Tibial nerve (tissue), 4 donors: Measurements from ENCODE around the gene RAB26.

Source experiments
- CTCF ChIP-seq, 5 experiments: fragments of 200-600 bp in 3 of 5; fragments of 450-650 bp in 2 of 5; sonication (generic) in 3 of 5; IDR thresholded peaks; one replicate each; pipeline ENCODE4 v1.5.1; 2016 to 2019; ENCODE audit warnings: antibody characterized with exemption in 5 of 5, mild to moderate bottlenecking in 3 of 5, moderate library complexity in 2 of 5
- EP300 ChIP-seq, 2 donors: sonication (generic); formaldehyde crosslinking; IDR thresholded peaks; one replicate each; pipeline ENCODE4 v1.6.1; 2017; ENCODE audit warnings: antibody characterized with exemption in 2 of 2, mild to moderate bottlenecking in 1 of 2
- POLR2A ChIP-seq, 2 donors: fragments of 450-650 bp; IDR thresholded peaks; one replicate each; pipeline ENCODE4 v1.6.1; 2017; ENCODE audit warnings: antibody characterized with exemption in 2 of 2, mild to moderate bottlenecking in 2 of 2, moderate library complexity in 2 of 2

GRCh38 chr16:2142942-2143877 is 5.2 kb upstream of the RAB26 start:
- TF ChIP-seq CTCF (IDR thresholded peaks at IDR 0.05) (no peak), POLR2A (IDR thresholded peaks at IDR 0.05) (no peak), EP300 (IDR thresholded peaks at IDR 0.05) (no peak)
